ENCODE measurements around the gene RNASET2. TPM values are rescaled to one million over a fixed set of nuclear protein-coding genes. Genes with fewer than 3 reads are reported as not detected.

The RNASET2 gene
- total RNA-seq, 2 donors from 2014 or later, result 24.2 to 33.1 TPM

DNA sequence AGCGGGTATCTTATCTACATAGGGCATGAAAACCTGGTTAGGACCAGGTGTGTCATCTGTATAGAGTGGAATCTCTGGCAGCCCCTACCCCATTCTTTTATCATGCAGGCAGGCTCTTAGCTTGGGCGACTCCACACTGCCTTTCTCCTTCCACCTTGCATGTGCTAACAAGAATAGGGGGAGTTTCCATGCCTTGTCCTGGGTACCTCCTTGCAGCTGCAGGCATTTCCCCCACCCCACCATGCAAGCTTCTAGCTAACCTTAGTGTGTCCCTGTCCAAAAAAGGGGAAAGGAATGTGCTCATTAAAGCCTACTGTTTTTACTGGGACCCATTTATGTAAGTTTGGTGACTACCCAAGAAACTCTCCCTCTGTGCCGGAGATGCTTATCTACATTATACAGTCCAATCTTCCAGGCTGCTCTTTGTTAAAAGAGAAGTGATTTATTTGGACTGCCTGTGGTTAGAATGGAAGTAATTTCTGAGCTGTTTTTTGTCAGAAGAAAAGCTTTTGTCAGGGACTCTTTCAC, 32.4 kb upstream of the RNASET2 start:
- Histone ChIP-seq H3K36me3 (no peaks in the 10 kb centered on the region), H3K4me1 (no peaks in the 10 kb centered on the region), H3K27me3 (no peaks in the 10 kb centered on the region)

DNA sequence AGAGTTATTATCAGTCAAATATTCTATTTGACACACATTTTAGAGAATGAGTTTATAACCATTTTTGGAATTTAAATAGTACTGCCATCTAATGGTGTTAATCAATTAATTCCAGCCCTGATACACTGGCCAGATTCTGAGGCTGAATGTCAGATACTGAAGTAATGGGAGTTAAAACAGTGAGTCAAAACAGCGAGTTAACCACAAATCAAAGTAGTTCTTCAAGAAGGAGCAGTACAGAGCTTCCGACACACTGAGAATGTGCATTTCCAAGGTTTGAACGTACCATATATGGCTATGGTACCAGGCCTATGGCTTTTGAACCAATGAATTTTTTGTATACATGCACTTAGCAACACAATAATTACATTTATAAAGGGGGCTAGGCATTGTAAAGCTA, 31.6 kb upstream of the RNASET2 start:
- Histone ChIP-seq H3K27me3 (no peaks in the 10 kb centered on the region), H3K4me3 (no peak overlapping the region), H3K36me3 (no peaks in the 10 kb centered on the region), H3K27ac (no peak overlapping the region), H3K4me1 (no peaks in the 10 kb centered on the region), H3K9me3 (no peaks in the 10 kb centered on the region)
- TF ChIP-seq, protein P1, sequence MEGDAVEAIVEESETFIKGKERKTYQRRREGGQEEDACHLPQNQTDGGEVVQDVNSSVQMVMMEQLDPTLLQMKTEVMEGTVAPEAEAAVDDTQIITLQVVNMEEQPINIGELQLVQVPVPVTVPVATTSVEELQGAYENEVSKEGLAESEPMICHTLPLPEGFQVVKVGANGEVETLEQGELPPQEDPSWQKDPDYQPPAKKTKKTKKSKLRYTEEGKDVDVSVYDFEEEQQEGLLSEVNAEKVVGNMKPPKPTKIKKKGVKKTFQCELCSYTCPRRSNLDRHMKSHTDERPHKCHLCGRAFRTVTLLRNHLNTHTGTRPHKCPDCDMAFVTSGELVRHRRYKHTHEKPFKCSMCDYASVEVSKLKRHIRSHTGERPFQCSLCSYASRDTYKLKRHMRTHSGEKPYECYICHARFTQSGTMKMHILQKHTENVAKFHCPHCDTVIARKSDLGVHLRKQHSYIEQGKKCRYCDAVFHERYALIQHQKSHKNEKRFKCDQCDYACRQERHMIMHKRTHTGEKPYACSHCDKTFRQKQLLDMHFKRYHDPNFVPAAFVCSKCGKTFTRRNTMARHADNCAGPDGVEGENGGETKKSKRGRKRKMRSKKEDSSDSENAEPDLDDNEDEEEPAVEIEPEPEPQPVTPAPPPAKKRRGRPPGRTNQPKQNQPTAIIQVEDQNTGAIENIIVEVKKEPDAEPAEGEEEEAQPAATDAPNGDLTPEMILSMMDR (IDR thresholded peaks at IDR 0.05), result no peak
- DNase-seq (ENCODE audit: low spot score), result no peak

More for the DNA sequence above, 32.4 kb upstream of the RNASET2 start:
- DNase-seq (ENCODE audit: low spot score), result no peak
- no peak overlapping the region for H3K4me3 ChIP-seq
- H3K9me3 ChIP-seq, result no peaks in the 10 kb centered on the region
- TF ChIP-seq, protein P1 (IDR thresholded peaks at IDR 0.05), result no peak
- no peak overlapping the region for H3K27ac ChIP-seq

DNA sequence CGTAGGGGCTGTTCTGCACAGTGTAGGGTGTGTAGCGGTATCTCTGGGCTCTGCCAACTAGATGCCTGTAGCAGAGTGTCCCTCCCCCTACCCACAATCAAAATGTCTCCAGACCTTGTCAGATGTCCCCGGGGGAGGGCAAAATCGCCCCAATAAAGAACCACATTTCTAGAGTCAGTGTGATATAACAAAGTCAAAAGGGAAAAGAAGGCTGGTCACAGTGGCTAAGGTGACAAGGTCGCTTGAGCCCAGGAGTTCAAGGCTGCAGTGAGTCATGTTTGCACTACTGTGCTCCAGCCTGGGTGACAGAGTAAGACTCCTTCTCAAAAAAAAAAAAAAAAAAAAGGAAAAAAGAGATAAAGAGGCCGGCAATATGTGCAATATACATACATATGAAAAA, 31.1 kb upstream of the RNASET2 start:
- Histone ChIP-seq H3K4me3 (no peak overlapping the region), H3K27ac (no peak overlapping the region), H3K4me1 (no peaks in the 10 kb centered on the region), H3K9me3 (no peaks in the 10 kb centered on the region), H3K27me3 (no peaks in the 10 kb centered on the region), H3K36me3 (no peaks in the 10 kb centered on the region)
- TF ChIP-seq, protein P1 (IDR thresholded peaks at IDR 0.05), result no peak
- no peak for DNase-seq (ENCODE audit: low spot score)

DNA sequence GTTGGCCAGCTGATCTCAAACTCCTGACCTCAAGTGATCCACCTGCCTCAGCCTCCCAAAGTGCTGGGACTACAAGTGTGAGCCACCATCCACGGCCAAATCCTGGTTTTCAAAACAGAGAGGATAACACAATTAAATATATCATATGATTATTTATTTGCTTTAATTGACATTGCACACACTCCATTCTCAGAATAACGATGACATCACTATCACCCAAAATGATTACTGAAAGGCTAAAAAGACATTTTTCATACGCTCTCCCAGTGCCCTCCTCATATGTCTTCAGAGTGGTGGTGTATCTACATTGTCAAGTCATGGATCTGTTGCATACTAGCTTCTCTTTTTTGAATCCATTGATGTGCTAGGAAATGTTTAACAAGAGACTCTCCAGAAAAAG, 24.4 kb upstream of the RNASET2 start:
- TF ChIP-seq, protein P1 (IDR thresholded peaks at IDR 0.05), result no peak
- Histone ChIP-seq H3K4me1 (no peaks in the 10 kb centered on the region), H3K4me3 (no peak overlapping the region), H3K36me3 (no peaks in the 10 kb centered on the region), H3K9me3 (no peaks in the 10 kb centered on the region), H3K27me3 (no peaks in the 10 kb centered on the region), H3K27ac (no peak overlapping the region)
- no peak for DNase-seq (ENCODE audit: low spot score)

- Histone ChIP-seq H3K4me3 (no peak overlapping the region), H3K36me3 (no peaks in the 10 kb centered on the region), H3K9me3 (no peaks in the 10 kb centered on the region), H3K4me1 (no peaks in the 10 kb centered on the region), H3K27ac (no peak overlapping the region), H3K27me3 (no peaks in the 10 kb centered on the region)
- DNase-seq (ENCODE audit: low spot score), result no peak
- TF ChIP-seq, protein P1 (IDR thresholded peaks at IDR 0.05), result no peak
Measured at GRCh38 chr6:166977621-166978525, 21.5 kb upstream of the RNASET2 start.

All from right atrium auricular region (tissue), 2 donors.